ENCODE measurements around the gene C2orf66.

The C2orf66 gene

GRCh38 chr2:196821195-196821594, 12.0 kb upstream of the C2orf66 start:
- no peak for DNase-seq (ENCODE audit: low read depth in 1 of 2, low spot score in 1 of 2)
- in situ Hi-C loops (cut with HindIII; ENCODE audit: low pct_unique_long_range_greater_than_20kb, low sequenced_read_pairs): no loop called here
- no peak for TF ChIP-seq JUND (IDR thresholded peaks at IDR 0.05; ENCODE audit: low read depth)

GRCh38 chr2:196808083-196808665, 981 bp downstream of the C2orf66 start:
- peak in 1 of 2 experiments; percentile 12 for DNase-seq (ENCODE audit: low read depth in 1 of 2, low spot score in 1 of 2)
- TF ChIP-seq JUND (IDR thresholded peaks at IDR 0.05; ENCODE audit: low read depth): no peak
- in situ Hi-C loops (cut with HindIII; ENCODE audit: low pct_unique_long_range_greater_than_20kb, low sequenced_read_pairs): no loop called here

- in situ Hi-C loops (cut with HindIII; ENCODE audit: low pct_unique_long_range_greater_than_20kb, low sequenced_read_pairs): no loop called here
- TF ChIP-seq JUND (IDR thresholded peaks at IDR 0.05; ENCODE audit: low read depth): no peak
- DNase-seq (ENCODE audit: low read depth in 1 of 2, low spot score in 1 of 2): no peak
Measured at GRCh38 chr2:196804381-196804780, 4.8 kb downstream of the C2orf66 start.

GRCh38 chr2:196802401-196802800, 6.8 kb downstream of the C2orf66 start:
- in situ Hi-C loops (cut with HindIII; ENCODE audit: low pct_unique_long_range_greater_than_20kb, low sequenced_read_pairs): no loop called here
- TF ChIP-seq JUND (IDR thresholded peaks at IDR 0.05; ENCODE audit: low read depth): no peak
- DNase-seq (ENCODE audit: low read depth in 1 of 2, low spot score in 1 of 2): no peak

GRCh38 chr2:196801674-196802261, 7.4 kb downstream of the C2orf66 start:
- no peak for DNase-seq (ENCODE audit: low read depth in 1 of 2, low spot score in 1 of 2)
- TF ChIP-seq JUND (IDR thresholded peaks at IDR 0.05; ENCODE audit: low read depth): no peak
- in situ Hi-C loops (cut with HindIII; ENCODE audit: low pct_unique_long_range_greater_than_20kb, low sequenced_read_pairs): no loop called here

GRCh38 chr2:196798980-196799379, 10.2 kb downstream of the C2orf66 start:
- DNase-seq (ENCODE audit: low read depth in 1 of 2, low spot score in 1 of 2): no peak
- in situ Hi-C loops (cut with HindIII; ENCODE audit: low pct_unique_long_range_greater_than_20kb, low sequenced_read_pairs): no loop called here

GRCh38 chr2:196792865-196793264, 16.3 kb downstream of the C2orf66 start:
- in situ Hi-C loops (cut with HindIII; ENCODE audit: low pct_unique_long_range_greater_than_20kb, low sequenced_read_pairs): no loop called here
- no peak for TF ChIP-seq JUND (IDR thresholded peaks at IDR 0.05; ENCODE audit: low read depth)
- DNase-seq (ENCODE audit: low read depth in 1 of 2, low spot score in 1 of 2): no peak

More at GRCh38 chr2:196798980-196799379, 10.2 kb downstream of the C2orf66 start:
- TF ChIP-seq JUND (IDR thresholded peaks at IDR 0.05; ENCODE audit: low read depth): no peak

- in situ Hi-C loops (cut with HindIII; ENCODE audit: low pct_unique_long_range_greater_than_20kb, low sequenced_read_pairs): no loop called here
- no peak for DNase-seq (ENCODE audit: low read depth in 1 of 2, low spot score in 1 of 2)
- no peak for TF ChIP-seq JUND (IDR thresholded peaks at IDR 0.05; ENCODE audit: low read depth)
Measured at GRCh38 chr2:196783431-196784094, 25.6 kb downstream of the C2orf66 start.

GRCh38 chr2:196767101-196767500, 42.1 kb downstream of the C2orf66 start:
- DNase-seq (ENCODE audit: low read depth in 1 of 2, low spot score in 1 of 2): no peak
- in situ Hi-C loops (cut with HindIII; ENCODE audit: low pct_unique_long_range_greater_than_20kb, low sequenced_read_pairs): no loop called here
- no peak for TF ChIP-seq JUND (IDR thresholded peaks at IDR 0.05; ENCODE audit: low read depth)

GRCh38 chr2:196759378-196759706, 49.8 kb downstream of the C2orf66 start:
- in situ Hi-C loops (cut with HindIII; ENCODE audit: low pct_unique_long_range_greater_than_20kb, low sequenced_read_pairs): no loop called here
- no peak for DNase-seq (ENCODE audit: low read depth in 1 of 2, low spot score in 1 of 2)
- TF ChIP-seq JUND (IDR thresholded peaks at IDR 0.05; ENCODE audit: low read depth): no peak

GRCh38 chr2:196758474-196759377, 50.4 kb downstream of the C2orf66 start:
- peak in 1 of 2 experiments; percentile 5 for DNase-seq (ENCODE audit: low read depth in 1 of 2, low spot score in 1 of 2)
- no peak for TF ChIP-seq JUND (IDR thresholded peaks at IDR 0.05; ENCODE audit: low read depth)
- in situ Hi-C loops (cut with HindIII; ENCODE audit: low pct_unique_long_range_greater_than_20kb, low sequenced_read_pairs): no loop called here
